Measurements from ENCODE around the gene ARID1B. TPM values are rescaled to one million over a fixed set of nuclear protein-coding genes. Genes with fewer than 3 reads are reported as not detected.
A peak's percentile ranks its signal among the peaks of the same experiment; 100 is the strongest.

ARID1B gene
- total and polyA plus RNA-seq, 2 donors (not counting 1 experiment from before 2014, with no cell fraction given) = 47.2 to 280 TPM

DNA sequence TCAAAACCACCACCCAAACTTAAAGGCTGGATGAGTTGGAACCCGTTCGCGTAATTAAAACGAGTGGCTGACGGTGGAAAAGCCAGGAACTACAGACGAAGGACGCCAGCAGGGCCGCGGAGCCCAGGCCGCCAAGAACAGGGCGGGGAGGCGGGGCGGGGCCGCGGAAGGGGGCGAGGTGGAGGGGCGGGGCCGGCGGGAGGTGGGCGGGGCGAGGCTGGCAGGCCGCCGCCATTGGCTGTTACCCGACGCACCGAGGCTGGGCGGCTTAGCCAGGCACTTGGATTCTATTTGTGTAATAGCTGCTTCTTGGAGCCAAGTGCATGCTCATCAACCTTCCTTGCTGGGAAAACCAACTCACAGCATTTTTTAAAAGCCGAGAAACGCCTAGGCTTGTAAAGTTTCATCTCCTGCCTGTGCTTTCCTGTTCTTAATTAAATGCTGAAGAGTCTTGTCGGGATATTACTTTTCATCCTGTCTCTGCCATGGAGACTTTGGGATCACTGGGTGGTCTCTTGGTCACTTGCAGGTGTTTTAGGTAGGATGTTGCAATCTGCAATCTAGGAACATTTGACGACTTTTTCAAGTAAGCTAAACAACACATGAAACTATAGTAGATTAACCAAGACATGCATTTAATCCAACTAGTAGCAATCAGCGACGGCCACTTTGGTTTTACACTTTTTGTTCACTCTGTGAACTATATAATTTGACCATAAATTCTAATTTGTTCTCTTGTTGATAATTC lies 245.0 kb downstream of the ARID1B start:
- TF ChIP-seq, protein P1, sequence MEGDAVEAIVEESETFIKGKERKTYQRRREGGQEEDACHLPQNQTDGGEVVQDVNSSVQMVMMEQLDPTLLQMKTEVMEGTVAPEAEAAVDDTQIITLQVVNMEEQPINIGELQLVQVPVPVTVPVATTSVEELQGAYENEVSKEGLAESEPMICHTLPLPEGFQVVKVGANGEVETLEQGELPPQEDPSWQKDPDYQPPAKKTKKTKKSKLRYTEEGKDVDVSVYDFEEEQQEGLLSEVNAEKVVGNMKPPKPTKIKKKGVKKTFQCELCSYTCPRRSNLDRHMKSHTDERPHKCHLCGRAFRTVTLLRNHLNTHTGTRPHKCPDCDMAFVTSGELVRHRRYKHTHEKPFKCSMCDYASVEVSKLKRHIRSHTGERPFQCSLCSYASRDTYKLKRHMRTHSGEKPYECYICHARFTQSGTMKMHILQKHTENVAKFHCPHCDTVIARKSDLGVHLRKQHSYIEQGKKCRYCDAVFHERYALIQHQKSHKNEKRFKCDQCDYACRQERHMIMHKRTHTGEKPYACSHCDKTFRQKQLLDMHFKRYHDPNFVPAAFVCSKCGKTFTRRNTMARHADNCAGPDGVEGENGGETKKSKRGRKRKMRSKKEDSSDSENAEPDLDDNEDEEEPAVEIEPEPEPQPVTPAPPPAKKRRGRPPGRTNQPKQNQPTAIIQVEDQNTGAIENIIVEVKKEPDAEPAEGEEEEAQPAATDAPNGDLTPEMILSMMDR (IDR thresholded peaks at IDR 0.05) = no peak
- TF ChIP-seq EZH2 (IDR thresholded peaks at IDR 0.05; ENCODE audit: borderline replicate concordance, insufficient read depth, low read depth, low read length, poor library complexity, severe bottlenecking) = no peak
- Histone ChIP-seq H4K20me1 (ENCODE audit: control insufficient read depth, insufficient read depth, low read length, poor library complexity, severe bottlenecking) (peaks cover 48% of the 10 kb centered on the region), H3K4me3 (ENCODE audit: control extremely low read depth in 1 of 5, extremely low read depth in 1 of 5, insufficient read depth in 1 of 5, low read depth in 2 of 5, low read length in 4 of 5) (peak overlapping the region; percentile 63 to 97 (median 87)), H2AFZ (ENCODE audit: insufficient read depth, low read depth, low read length, poor library complexity, severe bottlenecking) (peak overlapping the region; percentile 81), H3K9ac (ENCODE audit: low read length) (peak overlapping the region; percentile 99), H3K9me3 (ENCODE audit: control extremely low read depth in 1 of 3, control insufficient read depth in 2 of 3, insufficient read depth in 1 of 3, low read length in 2 of 3) (no peaks in the 10 kb centered on the region), H3K27me3 (replicated peaks in 1 of 4; ENCODE audit: control extremely low read depth in 1 of 4, control insufficient read depth in 3 of 4, insufficient read depth in 4 of 4, low read length in 3 of 4) (no peaks in the 10 kb centered on the region), H3K79me2 (ENCODE audit: control insufficient read depth, insufficient read depth, low read length) (peaks cover 73% of the 10 kb centered on the region), H3K4me1 (ENCODE audit: control insufficient read depth in 2 of 2, insufficient read depth in 2 of 2, low read length in 2 of 2) (peaks cover 33 to 40% of the 10 kb centered on the region in 2 donors), H3K4me2 (replicated peaks; ENCODE audit: low read depth, low read length, poor library complexity, severe bottlenecking) (peak overlapping the region; percentile 84), H3K27ac (ENCODE audit: low read length in 2 of 2) (peak overlapping the region; percentile 98 to 100), H3K36me3 (replicated peaks in 1 of 2; ENCODE audit: control extremely low read depth in 1 of 2, control insufficient read depth in 1 of 2, extremely low read depth in 1 of 2, insufficient read depth in 2 of 2, low read length in 1 of 2) (no peaks in the 10 kb centered on the region)
- DNase-seq (no peak), ATAC-seq (ENCODE audit: low read depth) (peak; percentile 64)
- under 1% methylated on average over 28 of the region's 33 CpGs for WGBS (ENCODE audit: insufficient coverage)
- Mint-ChIP-seq H3K4me1 (peaks cover 59% of the 10 kb centered on the region), H3K4me3 (peak overlapping the region; percentile 94), H3K9me3 (ENCODE audit: insufficient read depth) (no peaks in the 10 kb centered on the region), H3K27me3 (no peaks in the 10 kb centered on the region), H3K27ac (peak overlapping the region; percentile 99)
- intact Hi-C loops (cut with micrococcal nuclease) = loop anchor here (1.0 to 2.0 kb wide), 4 partner anchors 34 to 625 kb away; partner anchors contain the start of gene ARID1B
- ChIA-PET POLR2A (interaction anchor here (1.4 to 2.1 kb wide), 2 partner anchors 34 to 244 kb away, joined by 3 to 7 read pairs; no protein-coding TSS in a partner anchor), CTCF (interaction anchor here (1.0 to 2.4 kb wide), 5 partner anchors 12 to 242 kb away, joined by 3 to 6 read pairs (median 3); no protein-coding TSS in a partner anchor)

DNA sequence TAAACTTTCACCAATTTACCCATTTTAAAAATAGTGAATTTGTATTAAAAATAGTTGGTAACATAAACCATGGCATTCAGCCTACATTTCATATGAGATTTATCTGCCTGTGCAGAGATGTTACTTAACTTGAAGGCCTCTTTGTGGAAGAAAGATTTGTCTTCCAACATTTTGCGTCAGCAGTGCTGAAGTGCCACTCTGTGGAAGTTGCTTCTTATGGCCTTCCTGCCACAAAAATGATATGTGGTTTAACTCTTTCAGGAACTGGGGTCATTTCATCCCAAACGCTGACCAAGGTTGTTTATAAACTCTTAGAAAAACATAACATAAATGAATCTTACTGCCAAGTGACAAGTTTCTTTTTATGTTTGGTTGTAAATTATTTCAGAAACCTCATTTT lies 246.8 kb downstream of the ARID1B start:
- no peak overlapping the region for H3K4me3 Mint-ChIP-seq
- Histone ChIP-seq H3K9me3 (ENCODE audit: control extremely low read depth in 1 of 3, control insufficient read depth in 2 of 3, insufficient read depth in 1 of 3, low read length in 2 of 3) (no peaks in the 10 kb centered on the region), H2AFZ (ENCODE audit: insufficient read depth, low read depth, low read length, poor library complexity, severe bottlenecking) (no peak overlapping the region), H3K79me2 (ENCODE audit: control insufficient read depth, insufficient read depth, low read length) (peaks cover 73% of the 10 kb centered on the region), H3K4me2 (replicated peaks; ENCODE audit: low read depth, low read length, poor library complexity, severe bottlenecking) (no peak overlapping the region), H3K27me3 (replicated peaks in 1 of 4; ENCODE audit: control extremely low read depth in 1 of 4, control insufficient read depth in 3 of 4, insufficient read depth in 4 of 4, low read length in 3 of 4) (no peaks in the 10 kb centered on the region), H3K27ac (ENCODE audit: low read length in 2 of 2) (no peak overlapping the region), H3K4me1 (ENCODE audit: control insufficient read depth in 2 of 2, insufficient read depth in 2 of 2, low read length in 2 of 2) (peaks cover 20 to 25% of the 10 kb centered on the region in 2 donors), H4K20me1 (ENCODE audit: control insufficient read depth, insufficient read depth, low read length, poor library complexity, severe bottlenecking) (peaks cover 51% of the 10 kb centered on the region), H3K4me3 (ENCODE audit: control extremely low read depth in 1 of 5, extremely low read depth in 1 of 5, insufficient read depth in 1 of 5, low read depth in 2 of 5, low read length in 4 of 5) (no peak overlapping the region), H3K36me3 (replicated peaks in 1 of 2; ENCODE audit: control extremely low read depth in 1 of 2, control insufficient read depth in 1 of 2, extremely low read depth in 1 of 2, insufficient read depth in 2 of 2, low read length in 1 of 2) (no peaks in the 10 kb centered on the region), H3K9ac (ENCODE audit: low read length) (no peak overlapping the region)
- no peaks in the 10 kb centered on the region for H3K27me3 Mint-ChIP-seq
- no peaks in the 10 kb centered on the region for H3K9me3 Mint-ChIP-seq (ENCODE audit: insufficient read depth)
- H3K4me1 Mint-ChIP-seq = peaks cover 50% of the 10 kb centered on the region
- no CpG with 5 or more reads among the region's 2 CpGs for WGBS (ENCODE audit: insufficient coverage)
- intact Hi-C loops (cut with micrococcal nuclease) = no loop called here
- ATAC-seq (ENCODE audit: low read depth) = no peak
- no peak overlapping the region for H3K27ac Mint-ChIP-seq
- ChIA-PET POLR2A (no interaction called here), CTCF (no interaction called here)
- TF ChIP-seq EZH2 (IDR thresholded peaks at IDR 0.05; ENCODE audit: borderline replicate concordance, insufficient read depth, low read depth, low read length, poor library complexity, severe bottlenecking) = no peak
- TF ChIP-seq, protein P1 (IDR thresholded peaks at IDR 0.05) = no peak
- DNase-seq = no peak
